Astrocyte of the hippocampus (primary cell): ENCODE results near the gene ORAI3.
A peak's percentile ranks its signal among the peaks of the same experiment; 100 is the strongest.
"Not testable (repeated sequence)": the region's sequence is repeated elsewhere in the genome, so short reads cannot be mapped to it uniquely, and the experiment has no call there.

Experiments
- DNase-seq: peaks from one replicate; pipeline ENCODE4 v3.0.0; 2011; ENCODE audit warnings: low read depth, low spot score

ORAI3 gene

DNA sequence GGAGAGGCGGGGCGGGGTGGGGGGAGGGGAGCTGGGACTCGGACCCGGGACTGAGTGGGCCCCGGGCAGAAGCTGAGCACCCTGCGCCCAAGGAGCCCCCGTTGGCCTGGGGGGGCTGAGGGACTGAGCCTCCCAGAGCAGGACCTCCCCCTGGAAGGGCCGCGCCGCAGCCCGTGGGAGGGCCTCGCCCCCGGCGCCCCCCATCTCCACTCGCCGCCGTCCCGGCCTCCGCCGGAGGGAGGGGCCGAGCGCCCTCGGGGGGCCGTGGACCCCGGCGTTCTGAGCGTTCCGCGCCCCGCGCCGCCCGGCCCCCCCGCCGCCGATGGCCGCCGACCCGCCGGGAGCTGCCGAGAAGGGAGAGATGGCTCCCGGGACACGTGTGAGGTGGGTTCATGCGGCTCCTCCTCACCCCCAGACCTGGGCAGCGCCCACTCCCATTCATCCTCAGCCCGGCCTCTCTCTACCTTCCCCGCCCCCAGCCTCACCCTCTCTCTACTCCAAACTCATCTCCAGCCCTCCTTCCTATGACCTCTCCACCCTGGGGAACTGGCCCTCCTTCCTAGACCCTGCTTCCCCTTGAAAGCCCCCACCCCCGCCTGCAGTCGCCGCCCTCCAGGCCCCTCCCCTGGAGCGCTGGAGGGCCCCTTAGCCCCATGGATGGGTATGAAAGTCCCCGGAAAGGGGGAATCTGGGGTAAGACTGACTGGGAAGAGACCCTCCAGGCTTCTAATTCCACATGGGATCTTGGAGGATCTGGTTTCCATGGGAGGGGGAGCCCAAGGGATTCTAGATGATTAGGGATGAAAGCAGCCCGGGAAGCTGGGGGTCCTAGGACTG is 24.6 kb upstream of the ORAI3 start:
- DNase-seq: peak; percentile 31

DNA sequence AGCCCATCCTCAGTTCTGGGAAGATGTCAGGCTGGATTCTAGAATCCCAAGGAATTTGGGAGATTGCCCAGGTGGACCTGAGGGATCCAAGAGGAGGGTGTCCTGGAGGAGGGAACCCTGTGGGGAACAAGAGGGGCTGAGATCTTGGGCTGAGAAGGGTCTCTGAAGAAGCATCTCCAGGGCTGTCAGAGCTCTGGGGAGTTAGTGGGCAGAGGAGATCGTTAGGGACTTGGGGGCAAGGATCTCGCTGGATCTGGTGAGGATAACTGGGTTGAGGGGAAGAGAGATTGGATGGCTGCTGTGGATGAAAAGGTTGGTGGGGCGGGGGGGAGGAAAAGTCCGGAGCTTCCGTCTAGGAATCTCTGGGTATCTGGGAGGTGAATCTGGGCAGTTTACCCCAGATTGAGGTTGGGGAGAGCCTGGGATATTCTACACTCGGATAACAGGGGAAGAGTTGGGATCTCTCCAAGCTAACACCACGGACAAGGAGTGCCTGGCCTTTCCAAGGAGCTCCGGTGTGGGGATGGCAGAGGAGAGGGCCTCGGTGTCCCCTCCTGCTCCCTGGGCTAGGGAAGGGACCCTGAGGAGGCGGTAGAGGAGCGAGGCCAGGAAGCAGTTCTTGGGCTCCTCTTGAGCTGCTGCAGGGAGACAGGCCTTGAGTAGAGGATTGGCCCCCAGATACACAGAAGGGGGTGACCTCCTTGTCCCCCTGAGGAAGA is 23.8 kb upstream of the ORAI3 start:
- DNase-seq: no peak

DNA sequence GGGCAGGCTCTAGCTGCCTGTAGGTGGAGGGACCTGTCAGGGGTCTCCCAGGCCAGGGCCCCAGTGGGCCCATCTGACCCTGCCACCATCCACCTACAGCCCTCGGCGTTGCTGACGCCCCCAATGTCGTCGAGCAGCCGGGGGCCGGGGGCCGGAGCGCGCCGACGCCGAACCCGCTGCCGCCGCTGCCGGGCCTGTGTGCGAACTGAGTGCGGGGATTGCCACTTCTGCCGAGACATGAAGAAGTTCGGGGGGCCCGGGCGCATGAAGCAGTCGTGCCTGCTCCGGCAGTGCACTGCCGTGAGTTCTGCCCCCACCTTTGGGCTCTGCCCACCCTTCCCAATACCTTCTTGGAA is 23.3 kb upstream of the ORAI3 start:
- DNase-seq: no peak

DNA sequence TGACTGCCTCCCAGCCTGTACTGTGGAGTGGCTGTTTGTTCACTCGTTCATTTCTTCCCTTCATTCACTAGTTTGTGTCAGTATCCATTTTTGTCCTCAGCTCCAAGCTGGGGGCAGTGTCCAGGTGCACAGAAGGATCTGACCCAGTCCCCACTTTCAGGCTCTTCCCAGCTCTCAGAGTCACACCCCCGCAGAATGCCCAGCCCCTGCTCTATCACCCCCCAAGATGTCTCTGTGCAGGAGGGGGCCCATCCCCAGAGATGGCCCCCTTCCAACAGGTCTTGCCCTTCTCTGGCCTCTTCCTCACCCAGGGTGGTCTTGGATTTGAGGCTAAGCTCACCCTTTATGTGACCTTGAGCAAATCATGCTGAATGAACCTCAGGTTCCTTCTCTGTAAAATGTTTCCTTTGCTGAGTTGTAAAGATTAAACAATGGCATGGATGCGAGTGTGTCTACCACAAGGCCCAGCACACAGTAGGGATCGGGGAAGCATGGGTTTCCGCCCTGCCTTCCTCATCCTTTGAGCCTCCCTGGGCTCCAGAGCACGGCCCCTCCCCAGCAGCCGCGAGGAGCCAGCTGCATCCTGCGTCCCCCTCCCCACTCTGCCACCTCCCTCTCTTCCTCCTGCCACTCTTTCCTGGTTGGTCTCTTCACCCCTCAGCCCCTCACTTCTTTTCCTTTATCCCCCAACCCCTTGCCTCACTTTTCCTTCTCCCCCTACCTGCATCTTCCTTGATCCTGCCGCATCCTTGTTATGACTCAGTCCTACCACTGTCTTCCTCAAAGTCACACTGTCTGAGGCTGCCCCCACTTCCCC is 22.7 kb upstream of the ORAI3 start:
- no peak for DNase-seq

DNA sequence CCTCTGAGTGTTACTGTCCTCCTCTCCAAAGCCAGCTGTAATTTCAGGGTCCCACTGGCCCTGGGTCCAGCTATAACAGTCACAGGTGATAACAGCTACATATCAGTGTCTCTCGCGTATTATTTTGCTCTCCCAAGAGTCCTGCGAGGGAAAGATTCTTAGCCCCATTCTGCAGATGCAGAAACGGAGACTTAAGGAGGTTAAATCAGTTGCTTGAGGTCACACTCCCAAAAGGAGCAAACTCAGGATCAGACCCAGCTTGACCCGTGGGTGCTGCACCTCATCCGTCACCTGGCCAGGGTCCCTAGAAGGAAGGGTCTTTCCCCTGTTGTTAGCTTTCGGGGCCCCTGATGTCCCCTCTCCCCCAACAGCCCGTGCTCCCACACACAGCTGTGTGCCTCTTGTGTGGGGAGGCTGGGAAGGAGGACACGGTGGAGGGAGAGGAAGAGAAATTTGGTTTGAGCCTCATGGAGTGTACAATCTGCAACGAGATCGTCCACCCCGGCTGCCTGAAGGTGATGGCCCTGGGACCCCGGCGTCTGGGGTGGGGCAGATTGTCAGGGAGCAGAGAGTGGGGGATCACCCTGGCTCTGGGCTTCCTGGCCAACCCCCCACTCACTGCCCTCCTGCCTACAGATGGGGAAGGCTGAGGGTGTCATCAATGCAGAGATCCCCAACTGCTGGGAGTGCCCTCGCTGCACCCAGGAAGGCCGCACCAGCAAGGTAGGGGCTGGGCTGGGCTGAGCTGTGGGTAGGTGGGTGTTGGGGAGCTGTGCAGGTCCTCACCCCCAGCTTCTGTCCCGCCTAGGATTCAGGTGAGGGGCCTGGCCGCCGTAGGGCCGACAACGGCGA is 21.7 kb upstream of the ORAI3 start:
- no peak for DNase-seq

DNA sequence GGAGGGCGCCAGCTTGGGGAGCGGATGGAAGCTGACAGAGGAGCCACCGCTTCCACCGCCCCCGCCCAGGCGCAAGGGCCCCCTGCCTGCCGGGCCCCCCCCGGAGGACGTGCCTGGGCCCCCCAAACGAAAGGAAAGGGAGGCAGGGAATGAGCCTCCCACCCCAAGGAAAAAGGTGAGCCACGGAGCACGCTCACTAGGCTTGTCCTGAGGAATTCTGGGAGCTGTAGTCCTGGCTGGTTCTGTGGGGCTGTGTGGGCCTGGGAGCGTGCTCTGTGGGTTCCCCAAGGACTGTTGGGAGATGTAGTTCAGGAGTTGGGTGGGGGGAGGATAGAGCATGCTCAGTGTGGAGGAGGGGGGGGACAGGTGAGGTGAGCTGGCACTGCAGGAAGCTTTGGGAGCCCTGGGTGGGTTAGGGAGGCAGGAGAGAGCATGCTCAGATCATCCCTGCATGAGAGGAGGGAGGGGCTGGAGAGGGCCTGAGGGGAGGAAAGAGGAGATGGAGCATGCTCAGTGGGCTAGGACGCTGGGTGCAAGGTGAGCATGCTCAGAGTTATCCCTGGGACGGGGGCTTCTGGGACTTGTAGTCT is 21.0 kb upstream of the ORAI3 start:
- DNase-seq: peak; percentile 63

DNA sequence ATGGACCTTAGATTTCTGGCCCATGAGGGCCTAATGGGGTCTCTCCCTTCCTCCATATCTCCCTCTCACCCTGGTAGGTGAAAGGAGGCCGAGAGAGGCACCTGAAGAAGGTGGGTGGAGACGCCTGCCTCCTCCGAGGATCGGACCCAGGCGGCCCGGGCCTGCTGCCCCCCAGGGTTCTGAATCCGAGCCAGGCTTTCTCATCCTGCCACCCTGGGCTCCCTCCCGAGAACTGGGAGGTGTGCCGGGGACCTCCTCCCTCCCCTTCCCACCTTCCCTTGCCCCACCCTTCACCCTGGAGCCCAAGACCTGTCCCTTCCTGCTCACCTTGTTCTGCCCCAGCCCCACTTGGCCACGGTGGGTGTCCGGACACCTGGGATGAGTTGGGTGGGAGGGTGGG is 20.5 kb upstream of the ORAI3 start:
- no peak for DNase-seq

DNA sequence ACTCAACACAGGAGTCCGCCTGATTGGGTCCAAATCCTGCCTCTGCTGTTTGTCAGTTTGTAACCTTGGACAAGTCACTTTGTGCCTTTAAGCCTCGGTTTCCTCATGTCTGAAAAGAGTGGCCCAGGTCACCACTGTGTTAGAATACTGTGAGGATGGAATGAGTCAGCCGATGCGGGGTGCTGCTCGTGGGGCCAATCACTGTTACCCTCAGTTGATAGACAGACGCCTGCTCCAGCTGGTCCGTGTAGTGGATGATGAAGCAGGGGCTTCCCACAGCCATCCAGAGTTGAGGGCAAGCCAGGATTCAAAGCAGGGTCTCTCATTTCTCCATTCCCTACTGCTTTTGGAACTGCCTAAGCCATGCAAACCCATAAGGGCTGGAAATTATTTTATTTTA is 19.7 kb upstream of the ORAI3 start:
- no peak for DNase-seq

DNA sequence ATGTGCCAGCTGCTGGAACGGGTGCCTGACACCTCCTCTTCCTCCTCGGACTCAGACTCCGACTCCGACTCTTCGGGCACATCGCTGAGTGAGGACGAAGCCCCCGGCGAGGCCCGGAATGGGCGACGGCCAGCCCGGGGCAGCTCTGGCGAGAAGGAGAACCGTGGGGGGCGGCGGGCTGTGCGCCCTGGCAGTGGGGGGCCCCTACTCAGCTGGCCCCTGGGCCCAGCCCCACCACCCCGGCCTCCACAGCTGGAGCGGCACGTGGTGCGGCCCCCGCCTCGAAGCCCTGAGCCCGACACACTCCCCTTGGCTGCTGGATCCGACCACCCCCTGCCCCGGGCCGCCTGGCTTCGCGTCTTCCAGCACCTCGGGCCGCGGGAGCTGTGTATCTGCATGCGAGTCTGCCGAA is 18.7 kb upstream of the ORAI3 start:
- DNase-seq: no peak

DNA sequence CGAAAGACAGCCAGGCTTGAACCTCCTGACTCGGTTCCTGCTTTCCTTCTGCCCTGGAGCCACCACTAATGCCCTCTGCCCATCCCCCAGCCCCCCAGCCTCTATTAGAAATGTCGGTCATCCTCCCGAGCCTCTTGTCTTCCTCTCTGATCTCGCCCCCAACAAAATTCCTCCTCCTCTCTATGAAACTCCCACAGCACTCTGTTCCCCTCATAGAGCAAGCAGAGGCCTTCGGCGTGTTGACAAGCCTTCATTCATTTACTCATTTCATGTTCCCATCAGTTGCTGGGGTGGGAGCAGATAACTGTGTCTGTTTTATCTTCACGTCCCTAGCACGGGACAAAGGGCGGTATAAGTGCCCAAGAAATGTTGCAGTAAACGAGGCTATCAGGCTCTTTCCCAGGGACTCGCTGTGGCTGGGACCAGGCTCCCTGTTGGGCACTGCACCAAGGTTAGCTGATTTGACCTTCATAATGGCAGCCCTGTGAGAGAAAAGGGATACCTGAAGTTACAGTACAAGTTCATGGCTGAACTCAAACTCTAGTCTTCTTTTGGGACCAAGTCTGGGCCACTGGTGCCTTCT is 17.7 kb upstream of the ORAI3 start:
- no peak for DNase-seq

DNA sequence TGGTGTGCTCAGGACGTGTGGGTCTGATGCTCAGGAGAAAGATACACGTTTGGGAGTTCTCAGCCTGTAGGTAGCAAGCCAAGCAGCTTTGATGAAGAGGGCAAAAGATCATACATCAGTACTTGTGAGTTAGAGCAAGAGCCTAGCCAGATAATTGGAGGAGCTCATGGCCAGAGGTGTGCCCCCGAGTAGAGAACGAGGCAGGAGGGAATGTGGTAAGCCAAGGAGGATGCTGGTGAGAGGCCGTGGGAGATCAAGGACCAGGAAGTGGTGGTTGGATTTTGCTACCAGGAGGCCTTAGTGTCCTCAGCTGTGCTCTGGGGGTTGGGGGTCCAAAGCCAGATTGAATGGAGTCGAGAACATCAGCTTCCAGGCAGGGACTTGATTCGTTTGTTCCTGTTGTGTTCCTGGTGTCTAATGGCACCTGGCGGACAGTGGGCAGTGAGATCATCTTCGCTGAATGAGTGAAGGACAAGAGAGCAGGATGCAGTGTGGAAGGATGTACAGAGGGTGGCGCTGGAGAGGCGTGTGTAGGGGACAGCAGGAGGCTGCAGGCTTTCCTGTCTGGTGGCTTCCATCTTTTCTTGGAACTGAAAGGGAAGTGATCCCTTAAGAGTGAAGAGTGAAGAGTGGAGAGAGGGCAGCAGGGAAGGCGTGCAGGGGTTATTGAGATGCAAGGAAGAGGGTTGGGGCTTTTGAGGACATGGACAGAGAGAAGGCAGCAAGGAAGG is 13.9 kb upstream of the ORAI3 start:
- DNase-seq: peak; percentile 58

DNA sequence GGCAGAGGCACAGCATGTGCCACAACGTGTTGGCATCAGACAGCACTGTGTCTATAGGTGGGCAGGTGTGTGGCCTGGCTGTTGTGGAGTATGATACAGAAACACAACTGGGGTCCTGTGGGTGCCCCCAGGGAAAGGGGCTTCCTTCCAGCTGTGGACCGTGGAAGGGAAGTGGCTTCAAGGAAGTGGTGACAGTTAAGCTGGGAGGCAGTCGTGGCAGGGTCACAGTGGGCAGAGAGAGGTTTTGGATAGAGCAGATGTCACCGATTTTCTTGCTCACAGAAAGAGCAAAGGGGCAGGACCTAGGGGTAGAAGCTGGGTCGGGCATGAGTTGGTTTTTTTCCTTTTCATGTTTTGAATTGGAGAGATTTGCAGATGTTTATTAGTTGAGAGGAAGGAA is 11.2 kb upstream of the ORAI3 start:
- DNase-seq: no peak

DNA sequence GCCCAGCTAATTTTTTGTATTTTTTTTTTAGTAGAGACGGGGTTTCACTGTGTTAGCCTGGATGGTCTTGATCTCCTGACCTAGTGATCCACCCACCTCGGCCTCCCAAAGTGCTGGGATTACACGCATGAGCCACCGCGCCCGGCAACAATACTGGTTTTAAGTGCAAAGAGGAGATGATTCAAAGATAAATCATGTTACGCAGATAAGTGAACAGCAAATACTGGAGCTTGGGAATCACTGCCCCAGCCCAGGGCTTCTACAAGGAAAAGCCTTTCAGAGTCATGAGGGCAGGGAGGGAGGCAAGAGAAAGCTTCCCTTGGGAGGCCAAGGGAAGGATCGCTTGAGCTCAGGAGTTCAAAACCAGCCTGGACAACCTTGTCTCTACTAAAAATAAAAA is 9.3 kb upstream of the ORAI3 start:
- not testable (repeated sequence) for DNase-seq

DNA sequence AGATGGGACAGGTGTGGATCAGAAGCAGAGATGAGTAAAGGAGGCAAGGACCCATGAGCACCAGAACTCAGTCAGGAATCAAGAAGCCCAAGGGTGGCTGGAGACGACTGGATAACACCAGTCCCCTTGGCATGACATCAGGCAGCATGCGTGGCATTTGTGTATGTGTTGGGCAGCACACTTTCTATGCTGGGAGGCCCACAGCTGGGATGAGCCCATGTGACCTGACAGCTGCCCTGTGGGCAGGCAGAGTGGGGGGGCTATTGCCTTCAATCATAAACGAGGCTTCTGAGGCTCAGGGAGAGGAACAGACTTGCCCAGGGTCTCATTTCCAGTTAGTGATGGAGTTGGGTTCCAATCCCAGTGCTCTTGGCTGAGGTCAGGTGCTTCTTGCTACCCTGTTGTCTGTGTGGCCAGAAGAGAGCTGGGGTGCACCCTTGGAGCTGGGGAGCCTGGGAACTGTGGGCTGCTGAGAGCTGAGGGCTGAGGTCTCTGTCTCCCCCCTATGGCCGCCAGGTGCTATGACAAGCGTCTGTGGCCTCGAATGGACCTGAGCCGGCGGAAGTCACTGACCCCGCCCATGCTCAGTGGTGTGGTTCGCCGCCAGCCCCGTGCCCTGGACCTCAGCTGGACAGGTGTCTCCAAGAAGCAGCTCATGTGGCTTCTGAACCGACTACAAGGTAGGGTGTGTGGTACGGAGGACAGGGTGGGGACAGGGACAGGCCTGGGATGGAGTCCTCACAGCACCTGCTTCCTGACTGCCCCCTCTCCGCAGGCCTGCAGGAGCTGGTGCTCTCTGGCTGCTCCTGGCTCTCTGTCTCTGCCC is 7.1 kb upstream of the ORAI3 start:
- peak; percentile 83 for DNase-seq

DNA sequence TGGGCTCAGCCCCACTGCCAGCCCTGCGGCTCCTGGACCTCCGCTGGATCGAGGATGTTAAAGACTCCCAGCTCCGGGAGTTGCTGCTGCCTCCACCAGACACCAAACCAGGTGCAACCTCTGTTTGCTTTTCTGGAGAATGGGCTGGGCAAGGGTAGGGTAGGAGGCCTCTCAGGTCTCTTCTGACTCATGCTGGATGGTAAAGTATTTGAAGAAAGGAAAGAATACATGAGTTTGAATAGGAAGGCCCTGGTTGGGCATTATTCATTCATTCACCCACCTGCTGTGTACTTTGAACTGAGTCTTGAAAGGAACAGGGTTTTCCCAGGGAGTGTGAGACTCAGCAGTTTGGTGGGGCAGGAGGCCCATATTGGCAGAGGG is 6.5 kb upstream of the ORAI3 start:
- no peak for DNase-seq

DNA sequence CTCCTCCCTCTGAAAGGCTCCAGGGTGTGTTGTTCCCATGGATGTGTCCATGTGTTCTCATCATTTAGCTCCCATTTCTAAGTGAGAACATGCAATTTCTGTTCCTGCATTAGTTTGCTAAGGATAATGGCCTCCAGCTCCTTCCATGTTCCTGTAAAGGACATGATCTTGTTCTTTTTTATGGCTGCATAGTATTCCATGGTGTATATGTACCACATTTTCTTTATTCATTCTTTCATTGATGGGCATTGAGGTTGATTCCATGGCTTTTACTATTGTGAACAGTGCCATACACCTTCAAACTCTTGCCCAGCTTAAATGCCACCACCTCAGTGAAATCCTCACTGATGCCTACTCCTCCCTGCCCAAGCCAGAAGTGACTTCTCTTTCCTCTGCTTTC is 4.5 kb upstream of the ORAI3 start:
- no peak for DNase-seq

DNA sequence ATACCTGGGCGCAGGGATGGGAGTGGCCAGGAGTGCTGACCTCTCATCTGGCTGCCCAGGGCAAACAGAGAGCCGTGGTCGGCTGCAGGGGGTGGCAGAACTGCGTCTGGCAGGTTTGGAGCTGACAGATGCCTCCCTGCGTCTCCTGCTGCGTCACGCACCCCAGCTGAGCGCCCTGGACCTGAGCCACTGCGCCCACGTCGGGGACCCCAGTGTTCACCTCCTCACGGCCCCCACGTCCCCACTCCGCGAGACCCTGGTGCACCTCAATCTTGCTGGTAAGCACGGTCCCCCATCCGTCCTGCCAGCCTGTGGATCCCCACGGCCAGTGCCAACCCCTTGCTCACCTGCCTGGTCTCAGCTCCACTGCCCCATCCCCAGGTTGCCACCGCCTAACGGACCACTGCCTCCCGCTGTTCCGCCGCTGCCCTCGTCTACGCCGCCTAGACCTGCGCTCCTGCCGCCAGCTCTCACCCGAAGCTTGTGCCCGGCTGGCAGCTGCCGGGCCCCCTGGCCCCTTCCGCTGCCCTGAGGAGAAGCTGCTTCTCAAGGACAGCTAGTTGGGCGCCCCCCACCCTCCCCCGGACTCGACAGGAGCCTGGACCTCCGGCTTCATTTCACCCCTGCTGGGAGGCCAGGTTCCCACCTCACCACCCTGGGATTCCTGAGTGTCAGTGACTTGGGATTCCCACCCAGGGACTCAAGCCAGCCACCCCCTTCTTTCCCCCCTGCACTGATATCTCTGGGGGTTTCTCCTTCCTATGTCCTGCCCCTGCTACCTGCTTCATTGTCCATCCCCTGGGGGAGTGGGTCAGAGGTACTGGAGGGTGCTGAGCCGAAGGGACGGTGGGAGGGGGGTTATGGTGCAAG is 2.0 kb upstream of the ORAI3 start:
- no peak for DNase-seq

DNA sequence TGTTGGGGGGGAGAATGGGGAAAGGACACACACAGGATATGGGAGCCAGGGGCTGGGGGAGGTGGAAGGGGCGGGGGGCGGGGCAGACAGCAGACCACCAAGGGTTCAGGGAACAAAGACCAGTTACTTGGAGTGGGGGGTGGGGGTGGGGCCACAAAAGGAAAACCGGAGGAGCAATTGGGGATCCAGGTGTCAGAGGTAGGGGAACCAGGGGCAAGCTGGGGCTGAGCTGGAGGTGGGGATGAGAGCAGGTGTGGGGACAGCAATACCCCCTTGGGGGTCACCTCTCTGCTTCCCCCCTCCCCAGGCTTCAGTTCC is 1.4 kb upstream of the ORAI3 start:
- no peak for DNase-seq
